Body of pancreas (tissue), 4 donors: ENCODE measurements around the gene GOLGA3. TPM values are rescaled to one million over a fixed set of nuclear protein-coding genes. Genes with fewer than 3 reads are reported as not detected.
A peak's percentile ranks its signal among the peaks of the same experiment; 100 is the strongest.
"Not testable (repeated sequence)": the region's sequence is repeated elsewhere in the genome, so short reads cannot be mapped to it uniquely, and the experiment has no call there.

ENCODE experiments used
- ATAC-seq: fragments of 150-250 bp; one replicate; pipeline ENCODE4 v1.9.1; 2016
- DNase-seq, 4 donors: peaks; one replicate each; pipeline ENCODE4 v3.0.0-alpha.2; 2019
- H3K27ac ChIP-seq, 4 donors: fragments of 200-600 bp; sonication (generic); 1 replicate in 3 of 4; 2 replicates in 1 of 4; pipeline versions ENCODE4 v1.5.1 to v1.6.1; 2016 to 2019; ENCODE audit warnings: mild to moderate bottlenecking in 1 of 4, mixed read lengths in 1 of 4, moderate library complexity in 1 of 4
- H3K27me3 ChIP-seq, 2 donors: fragments of 200-600 bp; sonication (generic); one replicate each; pipeline ENCODE4 v1.6.0; 2016; ENCODE audit warnings: mild to moderate bottlenecking in 1 of 2
- H3K36me3 ChIP-seq, 2 donors: fragments of 200-600 bp; sonication (generic); replicated peaks in 1 of 2; 2 replicates each; pipeline ENCODE4 v1.5.1; 2016; ENCODE audit warnings: low read depth in 2 of 2; ENCODE audit not compliant: insufficient read depth in 1 of 2
- H3K4me1 ChIP-seq: fragments of 200-600 bp; sonication (generic); one replicate; pipeline ENCODE4 v1.6.0; 2016
- H3K4me3 ChIP-seq, 2 donors: fragments of 200-600 bp; sonication (generic); 1 replicate in 1 of 2; 2 replicates in 1 of 2; pipeline ENCODE4 v1.5.1; 2016 to 2019
- H3K9me3 ChIP-seq, 3 donors: fragments of 200-600 bp; sonication (generic); 1 replicate in 2 of 3; 2 replicates in 1 of 3; pipeline ENCODE4 v1.5.1; 2016
- CTCF ChIP-seq, 7 experiments: fragments of 450-650 bp in 4 of 7; fragments of 200-600 bp in 3 of 7; sonication (generic) in 3 of 7; IDR thresholded peaks; one replicate each; pipeline ENCODE4 v1.5.1; 2016 to 2019; ENCODE audit warnings: antibody characterized with exemption in 7 of 7
- POLR2A ChIP-seq, 3 donors: fragments of 450-650 bp; IDR thresholded peaks; one replicate each; pipeline ENCODE4 v1.6.1; 2016; ENCODE audit warnings: antibody characterized with exemption in 3 of 3, mild to moderate bottlenecking in 2 of 3
- WGBS, 2 donors: methylation state at CpG; one replicate each; pipeline ENCODE4 v1.1.5; 2017; 5-methylcytosine and 5-hydroxymethylcytosine counted together
- intact Hi-C: fragments of 100-400 bp; cut with DNase I; formaldehyde crosslinking; loops from one replicate; pipeline ENCODE4 v1.15.1; 2023
- total RNA-seq, 2 donors: library from RNA; depleted of rRNA; stranded (reverse); fragments of >200 nt; gene quantifications; one replicate each; pipeline ENCODE4 v1.1.0, GENCODE V29; 2016

The GOLGA3 gene
- total RNA-seq, result 10 to 100 TPM; 57.3 to 98.6 TPM

GRCh38 chr12:132828706-132829534 lies at the start of gene GOLGA3:
TSS of gene GOLGA3 (minus strand) at chr12:132828869. CDS start at chr12:132822128, 6,741 bp downstream.
- intact Hi-C loops, result no loop called here
- Histone ChIP-seq H3K27me3 (no peaks in the 10 kb centered on the region), H3K9me3 (no peaks in the 10 kb centered on the region), H3K4me3 (peak within 1 kb of the TSS; percentile 83 to 99), H3K36me3 (peaks cover 0 to 3% of the 10 kb centered on the region in 2 donors), H3K4me1 (peaks cover 22% of the 10 kb centered on the region), H3K27ac (peak within 1 kb of the TSS; percentile 85 to 97 (median 97))
- DNase-seq (peak; percentile 93 to 96 (median 94)), ATAC-seq (peak; percentile 97)
- 3 to 13% methylated on average over 14 to 77 of the region's 78 CpGs for WGBS, 2 donors
- TF ChIP-seq POLR2A (IDR thresholded peaks at IDR 0.05), result peak; percentile 35 to 66 (median 59)
- peak in 1 of 7 experiments; percentile 12 for TF ChIP-seq CTCF (IDR thresholded peaks at IDR 0.05)

GRCh38 chr12:132874620-132875019 lies 46.0 kb upstream of the GOLGA3 start:
- peaks cover 0 to 30% of the 10 kb centered on the region in 2 donors for H3K36me3 ChIP-seq
- DNase-seq, H3K4me1 ChIP-seq, H3K27me3 ChIP-seq, H3K27ac ChIP-seq, intact Hi-C loops, H3K4me3 ChIP-seq, ATAC-seq, H3K9me3 ChIP-seq: not testable (repeated sequence)
- whole genome bisulfite sequencing, 2 donors, result 85 to 93% methylated on average over 3 to 21 of the region's 21 CpGs

- no peak overlapping the region for H3K27ac ChIP-seq
- DNase-seq (no peak), ATAC-seq (no peak)
- 86 to 98% methylated on average over 7 to 9 of the region's 11 CpGs for WGBS, 2 donors
- H3K36me3 ChIP-seq, result peaks cover 0 to 35% of the 10 kb centered on the region in 2 donors
- intact Hi-C loops, result no loop called here
- H3K9me3 ChIP-seq, result no peaks in the 10 kb centered on the region
- TF ChIP-seq CTCF (IDR thresholded peaks at IDR 0.05), result no peak
- no peak for TF ChIP-seq POLR2A (IDR thresholded peaks at IDR 0.05)
- no peaks in the 10 kb centered on the region for H3K27me3 ChIP-seq
- H3K4me1 ChIP-seq, result no peaks in the 10 kb centered on the region
- no peak overlapping the region for H3K4me3 ChIP-seq
These were observed 45.5 kb upstream of the GOLGA3 start for GRCh38 chr12:132874175-132874574.

- Histone ChIP-seq H3K4me3 (no peak overlapping the region), H3K9me3 (no peaks in the 10 kb centered on the region), H3K4me1 (no peaks in the 10 kb centered on the region), H3K36me3 (peaks cover 0 to 35% of the 10 kb centered on the region in 2 donors), H3K27ac (no peak overlapping the region), H3K27me3 (no peaks in the 10 kb centered on the region)
- intact Hi-C loops, result no loop called here
- TF ChIP-seq POLR2A (IDR thresholded peaks at IDR 0.05), result no peak
- no peak for TF ChIP-seq CTCF (IDR thresholded peaks at IDR 0.05)
- no peak for DNase-seq
- 92 to 93% methylated on average over 8 to 10 of the region's 10 CpGs for WGBS, 2 donors
- no peak for ATAC-seq
These were observed 45.1 kb upstream of the GOLGA3 start for GRCh38 chr12:132873724-132874123.

- Histone ChIP-seq H3K27me3 (no peaks in the 10 kb centered on the region), H3K4me1 (no peaks in the 10 kb centered on the region), H3K27ac (no peak overlapping the region), H3K4me3 (no peak overlapping the region), H3K36me3 (peaks cover 0 to 35% of the 10 kb centered on the region in 2 donors), H3K9me3 (no peaks in the 10 kb centered on the region)
- ATAC-seq (no peak), DNase-seq (no peak)
- intact Hi-C loops, result no loop called here
- WGBS, 2 donors, result 81 to 86% methylated on average over 5 to 12 of the region's 12 CpGs
- TF ChIP-seq POLR2A (IDR thresholded peaks at IDR 0.05), result no peak
- no peak for TF ChIP-seq CTCF (IDR thresholded peaks at IDR 0.05)
These were observed 44.3 kb upstream of the GOLGA3 start for GRCh38 chr12:132872975-132873421.
